Neural progenitor cell (in vitro differentiated cells): ENCODE data around the gene METTL23.

Source experiments
- CTCF ChIP-seq: fragments of 200-600 bp; sonication (generic); IDR thresholded peaks from 2 replicates; pipeline ENCODE4 v1.5.1; 2017; ENCODE audit warnings: antibody characterized with exemption, mild to moderate bottlenecking
- EZH2 ChIP-seq: fragments of 200-600 bp; sonication (generic); IDR thresholded peaks from 2 replicates; pipeline ENCODE4 v1.6.1; 2017; ENCODE audit warnings: antibody characterized with exemption, mild to moderate bottlenecking, moderate library complexity

GRCh38 chr17:76738468-76738850 lies 11.8 kb downstream of the METTL23 start:
- TF ChIP-seq CTCF (no peak), EZH2 (no peak)
